CD4-positive, alpha-beta T cell treated with Interleukin-15 for 4 hours (primary cell): Measurements from ENCODE around the gene CBLC.
"Not testable (repeated sequence)": the region's sequence is repeated elsewhere in the genome, so short reads cannot be mapped to it uniquely, and the experiment has no call there.

ENCODE experiments used
- DNase-seq: peaks from one replicate; pipeline ENCODE4 v3.0.0-alpha.2; 2020; ENCODE audit warnings: low spot score

The CBLC gene

DNA sequence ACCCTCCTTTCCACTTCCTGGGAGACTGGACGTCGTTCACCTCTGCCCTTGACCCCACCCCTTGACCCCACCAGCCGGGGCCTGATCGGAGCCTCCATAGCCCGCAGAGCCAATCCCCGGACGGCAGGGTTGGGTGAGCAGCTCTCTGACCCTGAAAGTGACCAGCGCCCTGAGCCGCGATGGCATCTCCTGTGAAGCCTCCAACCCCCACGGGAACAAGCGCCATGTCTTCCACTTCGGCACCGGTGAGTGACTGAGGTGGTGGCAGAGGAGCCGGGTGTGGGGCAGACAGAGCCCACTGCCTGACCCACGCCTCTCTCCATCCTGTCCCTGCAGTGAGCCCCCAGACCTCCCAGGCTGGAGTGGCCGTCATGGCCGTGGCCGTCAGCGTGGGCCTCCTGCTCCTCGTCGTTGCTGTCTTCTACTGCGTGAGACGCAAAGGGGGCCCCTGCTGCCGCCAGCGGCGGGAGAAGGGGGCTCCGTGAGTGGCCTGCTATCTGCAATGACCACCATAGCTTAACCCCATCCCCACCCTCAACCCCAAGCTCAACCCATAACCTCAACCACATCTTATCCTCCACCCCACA lies 41.6 kb downstream of the CBLC start:
- no peak for DNase-seq

DNA sequence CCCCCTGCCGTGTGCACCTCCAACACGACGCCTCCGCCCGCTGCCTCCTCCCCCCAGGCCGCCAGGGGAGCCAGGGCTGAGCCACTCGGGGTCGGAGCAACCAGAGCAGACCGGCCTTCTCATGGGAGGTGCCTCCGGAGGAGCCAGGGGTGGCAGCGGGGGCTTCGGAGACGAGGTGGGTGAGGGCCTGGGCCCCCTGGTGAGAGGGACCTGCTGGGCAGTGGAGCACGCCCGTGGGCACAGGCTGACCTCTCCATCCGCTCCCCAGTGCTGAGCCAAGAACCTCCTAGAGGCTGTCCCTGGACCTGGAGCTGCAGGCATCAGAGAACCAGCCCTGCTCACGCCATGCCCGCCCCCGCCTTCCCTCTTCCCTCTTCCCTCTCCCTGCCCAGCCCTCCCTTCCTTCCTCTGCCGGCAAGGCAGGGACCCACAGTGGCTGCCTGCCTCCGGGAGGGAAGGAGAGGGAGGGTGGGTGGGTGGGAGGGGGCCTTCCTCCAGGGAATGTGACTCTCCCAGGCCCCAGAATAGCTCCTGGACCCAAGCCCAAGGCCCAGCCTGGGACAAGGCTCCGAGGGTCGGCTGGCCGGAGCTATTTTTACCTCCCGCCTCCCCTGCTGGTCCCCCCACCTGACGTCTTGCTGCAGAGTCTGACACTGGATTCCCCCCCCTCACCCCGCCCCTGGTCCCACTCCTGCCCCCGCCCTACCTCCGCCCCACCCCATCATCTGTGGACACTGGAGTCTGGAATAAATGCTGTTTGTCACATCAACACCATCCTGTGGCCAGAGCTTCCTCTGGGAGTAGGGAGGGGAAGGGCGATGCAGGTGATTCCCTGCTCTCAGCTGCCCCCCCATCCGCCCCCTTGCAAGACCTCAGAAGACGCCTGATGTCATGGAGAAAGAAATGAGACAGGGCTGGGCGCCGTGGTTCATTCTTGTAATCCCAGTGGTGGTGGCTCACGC lies 43.2 kb downstream of the CBLC start:
- DNase-seq: no peak

DNA sequence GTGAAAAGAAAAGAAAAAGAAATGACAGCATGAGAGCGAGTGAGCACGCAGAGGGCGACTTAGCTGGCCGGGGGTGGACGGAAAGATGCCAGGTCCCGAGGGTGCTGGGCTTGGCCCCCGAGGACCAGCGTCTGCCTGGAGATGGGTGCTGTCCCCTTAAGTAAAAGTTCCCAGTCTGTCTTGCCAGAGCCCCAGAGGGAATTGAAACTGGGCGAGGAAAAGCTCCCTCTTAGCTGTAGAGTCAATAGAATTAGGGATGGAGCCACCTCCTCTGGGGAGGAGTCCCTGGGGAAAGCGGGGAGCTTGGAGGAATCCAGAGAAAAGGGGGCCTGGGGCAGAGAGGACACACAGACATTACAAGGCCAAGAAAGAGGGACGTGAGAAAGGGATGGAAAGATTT lies 44.5 kb downstream of the CBLC start:
- no peak for DNase-seq

DNA sequence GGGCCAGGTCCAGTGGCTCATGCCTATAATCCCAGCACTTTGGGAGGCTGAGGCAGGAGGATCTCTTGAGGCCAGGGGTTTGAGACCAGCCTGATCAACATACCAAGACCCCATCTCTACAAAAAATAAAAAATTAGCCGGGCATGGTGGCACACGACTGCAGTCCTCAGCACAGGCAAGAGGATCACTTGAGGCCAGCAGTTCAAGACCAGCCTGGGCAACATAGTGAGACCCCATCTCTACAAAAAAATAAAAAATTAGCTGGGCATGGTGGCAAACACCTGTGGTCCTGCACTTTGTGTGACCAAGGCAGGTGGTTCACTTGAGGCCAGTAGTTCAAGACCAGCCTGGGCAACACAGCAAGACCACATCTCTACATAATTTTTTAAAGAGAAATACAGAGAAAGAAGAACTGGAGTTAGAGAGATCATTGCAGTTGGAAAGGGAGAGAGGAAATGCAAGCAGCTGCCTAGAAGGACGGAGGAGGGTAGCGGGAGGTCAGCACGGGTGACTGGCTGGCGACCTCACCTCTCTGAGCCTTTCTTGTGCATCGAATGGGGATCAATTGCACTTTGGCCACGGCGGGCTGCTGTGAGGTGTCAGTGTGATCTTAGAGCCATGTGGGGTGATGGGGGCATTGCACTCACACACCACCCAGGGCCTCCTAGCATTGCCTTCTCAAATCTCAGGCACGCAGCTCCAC lies 45.1 kb downstream of the CBLC start:
- DNase-seq: no peak

DNA sequence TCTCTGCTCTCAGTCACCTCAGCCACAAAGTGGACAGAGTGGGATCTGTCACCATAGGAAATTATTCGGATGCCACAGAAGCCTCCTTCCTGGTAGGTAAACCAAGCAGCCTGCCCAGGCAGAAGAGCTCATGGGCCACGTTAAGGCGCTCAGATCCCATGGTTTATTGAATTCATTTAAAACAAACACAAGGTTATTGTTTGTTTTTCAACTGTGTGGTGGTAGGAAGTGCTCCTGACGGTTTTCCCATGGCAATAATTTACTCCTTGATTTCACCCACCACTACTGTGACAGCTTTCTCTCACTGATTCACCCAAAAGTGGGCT lies 45.6 kb downstream of the CBLC start:
- DNase-seq: no peak

DNA sequence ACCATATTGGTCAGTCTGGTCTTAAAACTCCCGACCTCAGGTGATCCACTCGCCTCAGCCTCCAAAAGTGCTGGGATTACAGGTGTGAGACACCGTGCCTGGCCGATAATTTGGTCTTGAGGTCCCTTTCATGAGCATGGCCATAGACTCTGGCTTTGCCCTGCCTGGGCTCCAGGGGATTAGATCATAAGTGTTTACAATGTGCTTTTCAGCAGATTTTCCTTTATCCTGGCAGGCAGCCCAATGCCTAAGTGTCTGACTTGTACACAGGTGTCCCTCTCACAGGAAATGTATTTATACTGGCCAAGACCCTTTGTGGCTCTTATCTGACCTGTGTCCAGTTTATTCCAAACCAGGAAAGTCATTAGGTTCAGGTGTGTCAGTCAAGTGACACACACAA lies 47.1 kb downstream of the CBLC start:
- no peak for DNase-seq

DNA sequence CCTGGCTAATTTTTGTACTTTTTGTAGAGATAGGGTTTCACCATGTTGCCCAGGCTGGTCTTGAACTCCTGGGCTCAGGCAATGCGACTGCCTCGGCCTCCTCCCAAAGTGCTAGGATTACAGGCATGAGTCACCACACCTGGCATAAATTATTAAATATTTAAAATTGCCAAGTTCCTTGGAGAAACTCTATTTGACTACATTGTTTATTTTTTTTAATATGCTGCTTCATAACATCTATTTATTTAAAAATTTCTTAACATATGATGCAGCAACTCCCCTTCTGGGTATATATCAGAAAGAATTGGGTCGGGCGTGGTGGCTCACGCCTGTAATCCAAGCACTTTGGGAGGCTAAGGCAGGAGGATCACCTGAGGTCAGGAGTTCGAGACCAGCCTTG lies 55.2 kb downstream of the CBLC start:
- DNase-seq: not testable (repeated sequence)

DNA sequence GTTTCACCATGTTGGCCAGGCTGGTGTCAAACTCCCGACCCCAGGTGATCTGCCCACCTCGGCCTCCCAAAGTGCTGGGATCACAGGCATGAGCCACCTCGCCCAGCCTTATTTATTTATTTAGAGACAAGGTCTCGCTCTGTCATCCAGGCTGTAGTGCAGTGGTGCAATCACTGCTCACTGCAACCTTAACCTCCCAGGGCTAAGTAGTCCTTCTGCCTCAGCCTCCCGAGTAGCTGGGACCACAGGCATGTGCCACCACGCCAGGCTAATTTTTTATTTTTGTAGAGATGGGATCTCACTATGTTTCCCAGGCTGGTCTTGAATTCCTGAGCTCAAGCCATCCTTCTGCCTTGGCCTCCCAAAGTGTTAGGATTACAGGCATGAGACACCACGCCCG lies 56.7 kb downstream of the CBLC start:
- not testable (repeated sequence) for DNase-seq

DNA sequence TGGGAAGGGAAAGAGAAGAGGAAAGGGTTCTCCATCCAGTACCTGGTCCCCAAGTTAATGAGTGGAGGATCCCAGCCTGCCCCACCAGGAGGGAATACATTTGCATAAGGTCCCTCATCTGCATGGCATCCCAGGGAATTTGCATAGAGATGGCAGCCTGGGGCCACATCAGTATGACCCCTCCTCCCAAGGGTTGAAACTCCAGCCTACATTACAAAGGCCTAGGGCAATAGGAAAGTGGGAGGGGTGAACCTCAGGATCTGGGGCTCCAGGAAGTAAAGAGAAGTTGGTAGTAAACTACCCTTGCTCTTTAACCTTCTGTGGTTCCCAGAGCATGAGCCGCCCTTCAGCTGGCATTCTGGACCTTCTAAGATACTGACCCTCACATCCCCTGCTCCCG lies 61.6 kb downstream of the CBLC start:
- DNase-seq: no peak

DNA sequence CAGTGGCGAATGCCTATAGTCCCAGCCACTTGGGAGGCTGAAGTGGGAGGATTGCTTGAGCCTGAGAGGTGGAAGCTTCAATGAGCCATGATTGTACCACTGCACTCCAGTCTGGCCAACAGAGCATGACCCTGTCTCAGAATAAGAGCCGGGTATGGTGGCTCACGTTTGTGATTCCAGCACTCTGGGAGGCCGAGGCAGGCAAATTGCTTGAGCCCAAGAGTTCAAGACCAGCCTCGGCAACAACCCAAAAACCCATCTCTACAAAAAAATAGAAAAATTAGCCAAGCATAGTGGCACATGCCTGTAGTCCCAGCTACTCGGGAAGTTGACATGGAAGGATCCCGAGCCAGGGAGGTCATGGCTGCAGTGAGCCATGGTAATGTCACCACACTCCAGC lies 63.1 kb downstream of the CBLC start:
- DNase-seq: no peak

DNA sequence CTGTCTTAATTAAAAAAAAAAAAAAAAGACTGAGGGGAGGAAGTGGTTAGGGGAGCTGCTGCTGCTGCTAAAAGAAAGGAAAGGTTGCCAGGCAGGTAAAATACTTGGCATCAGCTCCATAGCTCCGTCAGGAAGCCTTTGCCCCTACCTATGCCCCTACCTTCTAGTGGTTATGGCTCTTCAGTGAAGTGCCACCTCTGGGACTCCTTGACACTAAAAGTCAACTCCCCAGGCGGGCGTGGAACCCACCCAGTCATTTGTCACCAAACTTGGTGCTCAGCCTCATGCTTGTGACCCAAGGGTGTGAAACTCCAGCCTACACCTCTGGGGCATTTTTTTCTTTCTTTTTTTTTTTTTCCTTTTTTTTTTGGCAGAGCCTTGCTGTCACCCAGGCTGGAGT lies 63.5 kb downstream of the CBLC start:
- DNase-seq: no peak

DNA sequence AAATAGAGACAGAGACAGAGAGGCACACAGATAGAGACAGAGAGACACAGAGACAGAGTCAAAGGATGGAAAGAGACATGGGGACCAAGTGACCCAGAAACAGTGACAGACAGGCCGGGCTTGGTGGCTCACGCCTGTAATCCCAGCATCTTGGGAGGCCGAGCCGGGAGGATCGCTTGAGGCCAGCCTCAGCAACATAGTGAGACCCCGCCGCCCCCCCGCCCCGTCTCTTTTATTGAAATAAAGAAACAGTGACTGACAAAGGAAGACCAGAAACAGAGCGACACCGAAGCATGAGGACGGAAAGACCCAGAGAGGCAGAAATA lies 67.6 kb downstream of the CBLC start:
- no peak for DNase-seq

DNA sequence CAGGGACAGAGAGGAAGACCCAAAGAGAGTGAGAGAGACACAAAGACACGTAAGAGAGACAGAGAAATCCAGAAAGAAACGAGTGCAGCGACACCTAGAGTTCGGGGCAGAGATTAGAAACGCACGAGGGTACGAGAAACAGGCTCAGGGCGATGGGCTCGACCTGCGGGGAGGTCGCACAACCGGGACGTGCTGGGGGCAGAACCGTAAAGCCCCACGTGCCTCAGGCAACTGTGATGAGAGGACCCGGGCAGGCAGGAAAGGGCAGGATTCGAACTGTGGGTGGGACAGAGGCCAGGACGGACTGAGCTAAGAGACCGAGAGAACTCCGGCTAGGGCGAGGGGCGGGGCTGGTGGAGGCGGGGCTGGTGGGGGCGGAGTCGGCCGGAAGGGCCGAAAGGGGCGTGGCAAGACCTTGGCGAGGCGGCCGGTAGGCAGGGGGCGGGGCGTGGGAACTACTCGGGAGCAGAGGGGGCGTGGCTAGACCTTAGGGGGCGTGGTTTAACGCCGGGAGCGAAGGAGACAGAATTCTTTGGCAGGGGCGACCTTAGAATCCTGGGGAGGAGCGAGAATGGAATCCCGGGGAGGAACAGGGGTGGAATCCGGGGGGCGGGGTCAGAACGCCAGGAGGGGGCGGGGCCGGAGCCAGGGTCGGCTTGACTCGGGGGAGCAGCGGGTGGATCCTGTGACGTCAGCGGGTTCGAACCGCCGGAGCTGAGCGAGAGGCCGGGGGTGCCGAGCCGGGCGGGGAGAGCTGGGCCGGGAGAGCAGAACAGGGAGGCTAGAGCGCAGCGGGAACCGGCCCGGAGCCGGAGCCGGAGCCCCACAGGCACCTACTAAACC lies 68.1 kb downstream of the CBLC start, which contains the start of gene NECTIN2:
NECTIN2 (plus strand) TSS at position 686 of the 843 bp plus-strand sequence. CDS start 229 bp downstream, outside the sequence.
- DNase-seq: peak; percentile 64

DNA sequence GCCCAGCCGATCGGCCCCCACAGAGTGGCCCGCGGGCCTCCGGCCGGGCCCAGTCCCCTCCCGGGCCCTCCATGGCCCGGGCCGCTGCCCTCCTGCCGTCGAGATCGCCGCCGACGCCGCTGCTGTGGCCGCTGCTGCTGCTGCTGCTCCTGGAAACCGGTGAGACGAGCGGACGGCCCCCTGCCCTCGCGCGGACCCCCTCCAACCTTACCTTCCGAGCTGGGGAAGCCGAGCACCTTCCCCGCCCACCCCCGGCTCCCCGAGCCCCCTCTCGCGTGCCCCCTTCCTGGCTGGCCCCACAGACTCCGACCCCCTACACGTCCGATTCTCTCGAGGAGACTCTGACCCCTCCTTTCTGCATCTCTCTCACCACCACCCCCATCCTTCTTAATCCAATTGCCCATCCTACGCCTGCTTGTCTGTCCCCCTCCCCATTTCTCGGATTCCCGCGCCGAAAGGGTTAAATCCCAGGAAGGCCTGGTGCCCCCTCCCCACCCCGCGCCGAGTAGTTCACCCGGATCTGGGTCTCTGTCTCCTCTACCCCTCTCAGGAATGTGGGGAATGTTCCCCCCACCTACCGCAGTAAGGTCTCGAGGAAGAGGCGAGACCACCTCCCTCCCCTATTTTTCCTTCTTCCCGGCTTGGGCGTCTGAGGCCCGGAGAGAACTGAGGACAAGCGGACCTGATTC lies 68.9 kb downstream of the CBLC start:
- no peak for DNase-seq

DNA sequence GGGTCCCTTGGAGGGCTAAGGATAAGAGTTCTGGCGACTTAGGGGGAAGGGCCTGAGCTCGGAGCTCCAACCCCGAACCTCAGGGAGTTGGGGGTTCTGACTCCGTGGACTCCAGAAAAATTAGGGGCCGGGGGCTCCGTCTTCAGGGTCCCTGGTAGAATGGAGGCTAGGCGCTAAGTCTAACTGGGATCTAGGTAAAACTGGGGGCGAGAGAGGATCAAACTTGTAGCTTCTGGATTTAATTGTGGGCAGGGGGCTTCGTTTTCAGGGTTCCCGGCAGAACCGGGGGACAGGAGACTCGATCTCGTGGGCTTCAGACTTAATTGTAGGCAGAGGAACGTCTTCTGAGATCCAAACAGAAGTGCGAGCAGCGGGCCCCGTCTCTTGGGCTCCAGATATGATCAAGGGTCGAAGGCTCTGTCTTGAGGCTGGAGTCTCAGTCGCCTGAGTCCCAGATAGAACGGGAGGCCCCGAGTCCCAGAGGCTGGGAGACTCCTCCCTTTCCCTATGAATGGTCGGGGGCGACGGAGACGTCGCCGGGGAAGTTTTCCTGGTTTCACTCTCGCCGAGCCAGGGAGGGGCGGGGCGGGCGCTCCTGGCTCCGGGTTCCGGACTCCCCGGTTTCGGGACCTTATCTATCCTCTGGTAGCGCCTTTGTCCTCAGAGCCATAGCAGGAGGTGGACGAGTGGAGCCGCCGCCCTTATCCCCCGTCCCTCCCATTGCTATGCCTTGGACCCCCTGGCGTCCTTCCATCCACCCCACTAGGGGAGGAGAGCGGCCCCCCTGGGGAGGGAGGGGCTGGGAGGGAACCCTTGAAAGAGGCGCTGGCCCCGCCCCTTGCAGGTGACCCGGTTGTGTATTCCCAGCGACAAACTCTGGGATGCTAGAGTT lies 69.7 kb downstream of the CBLC start:
- DNase-seq: no peak

DNA sequence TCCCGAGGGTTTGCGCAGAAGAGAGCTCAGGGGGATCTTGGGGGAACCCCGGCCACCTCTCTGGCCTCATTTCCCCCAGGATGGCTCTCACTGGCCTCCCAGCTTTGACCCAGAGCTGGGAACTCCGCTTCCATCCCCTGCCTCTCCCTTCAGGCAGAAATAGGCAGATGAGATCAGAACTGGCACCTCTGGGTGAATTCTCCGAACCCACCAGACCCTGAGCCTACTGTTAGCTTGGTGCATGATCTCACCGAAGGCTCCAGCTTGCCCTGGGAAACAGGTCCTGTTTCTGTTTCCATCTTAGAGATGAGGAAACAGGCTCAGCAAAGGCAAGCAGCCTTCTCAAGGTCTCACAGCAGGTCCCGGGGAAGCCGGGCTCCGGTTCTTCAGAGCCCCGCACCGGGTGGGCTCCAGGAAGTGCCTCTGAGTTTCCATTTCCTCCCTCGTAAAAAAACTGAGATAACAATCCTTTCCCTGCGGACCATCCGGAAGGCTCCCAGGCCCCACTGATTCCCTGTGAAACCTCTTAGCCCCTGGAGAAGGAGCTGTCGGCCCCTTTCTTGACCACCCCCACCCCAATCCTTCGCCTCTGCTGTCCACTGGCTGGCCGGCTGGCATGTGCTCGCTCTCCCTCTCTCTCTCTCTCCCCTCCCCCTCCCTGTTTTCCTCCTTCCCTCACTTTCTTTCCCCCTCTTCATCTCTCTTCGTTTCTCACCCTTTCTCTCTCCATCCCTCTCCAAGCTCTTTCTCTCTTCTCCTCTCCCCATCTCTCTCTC lies 70.5 kb downstream of the CBLC start:
- no peak for DNase-seq

DNA sequence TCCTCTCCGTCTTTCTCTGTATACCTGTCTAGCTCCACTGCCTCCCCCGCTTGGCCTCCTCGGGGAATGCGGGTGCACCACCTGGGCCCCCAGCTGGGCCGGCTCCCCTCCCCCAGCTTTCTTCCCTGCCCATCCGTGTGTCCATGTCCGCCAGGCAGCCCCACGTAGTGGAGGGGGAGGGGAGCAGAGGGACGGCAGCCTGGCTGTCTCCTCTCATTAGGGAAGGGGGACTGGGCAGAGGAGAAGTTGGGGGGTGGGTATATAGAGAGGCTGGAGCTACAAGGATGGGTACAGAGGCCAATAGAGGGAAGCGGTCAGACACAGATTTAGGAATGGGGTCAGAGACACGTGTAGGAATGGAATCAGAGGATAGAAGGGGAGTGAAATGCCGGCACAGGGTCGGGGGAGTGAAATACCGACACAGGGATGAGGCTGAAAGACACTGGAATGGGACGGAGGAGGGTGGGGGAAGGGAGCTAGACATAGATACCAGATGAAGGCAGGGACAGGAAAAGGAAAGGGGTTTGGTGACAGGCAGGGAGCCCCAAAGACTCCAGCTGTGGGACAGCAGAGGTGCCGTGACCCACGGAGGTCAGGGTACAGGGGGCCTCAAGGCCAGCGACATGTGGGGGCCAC lies 71.2 kb downstream of the CBLC start:
- DNase-seq: no peak
